IPS-15b (cell line): Measurements from ENCODE around the gene RAD17.
"Not testable (repeated sequence)": the region's sequence is repeated elsewhere in the genome, so short reads cannot be mapped to it uniquely, and the experiment has no call there.

Source experiments
- H3K27me3 ChIP-seq: one replicate; pipeline ENCODE4 v1.6.1; 2013; ENCODE audit warnings: low read length; ENCODE audit not compliant: control insufficient read depth, insufficient read depth
- H3K36me3 ChIP-seq: one replicate; pipeline ENCODE4 v1.6.1; 2013; ENCODE audit warnings: low read length; ENCODE audit not compliant: control insufficient read depth, insufficient read depth
- H3K4me1 ChIP-seq: one replicate; pipeline ENCODE4 v1.6.1; 2013; ENCODE audit warnings: mild to moderate bottlenecking, low read length; ENCODE audit not compliant: control insufficient read depth, insufficient read depth
- H3K4me3 ChIP-seq: one replicate; pipeline ENCODE4 v1.5.1; 2013; ENCODE audit warnings: low read depth, low read length
- H3K9ac ChIP-seq: one replicate; pipeline ENCODE4 v1.6.1; 2013; ENCODE audit warnings: low read depth, mild to moderate bottlenecking, low read length
- H3K9me3 ChIP-seq: one replicate; pipeline ENCODE4 v1.6.1; 2013; ENCODE audit warnings: mild to moderate bottlenecking, low read length; ENCODE audit not compliant: control insufficient read depth, insufficient read depth

The RAD17 gene

DNA sequence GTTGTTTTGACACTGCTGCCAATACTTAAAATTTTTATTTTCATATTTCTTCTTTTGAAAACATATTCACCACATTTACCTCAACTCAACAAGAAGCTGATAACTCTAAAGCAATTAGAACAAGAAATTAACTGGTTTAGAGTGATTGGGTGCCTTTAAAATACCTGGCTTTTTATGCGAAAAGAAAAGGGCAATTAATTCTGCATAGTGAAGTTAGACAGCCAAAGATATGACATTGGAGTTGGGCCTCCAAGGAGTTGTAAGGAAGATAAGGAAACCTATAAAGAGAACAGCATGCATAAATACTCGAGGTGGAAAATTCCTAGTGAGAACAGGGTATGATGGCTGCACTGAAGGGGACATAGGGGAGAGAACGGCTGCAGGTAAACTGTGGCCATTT is 9.9 kb upstream of the RAD17 start:
- H3K4me1 ChIP-seq: no peaks in the 10 kb centered on the region
- peaks cover 3% of the 10 kb centered on the region for H3K36me3 ChIP-seq
- no peaks in the 10 kb centered on the region for H3K27me3 ChIP-seq

DNA sequence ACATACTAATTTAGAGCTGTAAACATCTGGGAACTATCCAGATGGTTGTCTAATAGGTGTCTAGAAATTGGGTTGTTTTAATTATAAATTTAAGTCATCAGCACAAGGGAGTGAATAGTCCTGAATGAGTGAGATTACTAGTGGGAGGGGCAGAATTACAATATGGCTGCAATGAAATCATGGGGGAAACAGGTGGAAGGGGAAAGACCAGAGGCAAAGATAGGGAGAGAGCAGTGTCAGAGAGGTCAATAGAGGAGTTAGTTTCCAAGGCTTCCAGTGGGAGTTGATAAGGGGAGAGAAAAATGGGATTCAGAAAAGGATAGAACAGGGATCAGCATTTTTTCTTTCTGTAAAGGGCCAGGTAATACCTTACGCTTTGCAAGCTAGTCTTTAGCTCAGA is 9.2 kb upstream of the RAD17 start:
- H3K9ac ChIP-seq: no peak overlapping the region
- H3K4me3 ChIP-seq: no peak overlapping the region
- no peaks in the 10 kb centered on the region for H3K27me3 ChIP-seq
- H3K4me1 ChIP-seq: no peaks in the 10 kb centered on the region
- H3K9me3 ChIP-seq: no peaks in the 10 kb centered on the region
- H3K36me3 ChIP-seq: peaks cover 9% of the 10 kb centered on the region

More for the DNA sequence above, 9.9 kb upstream of the RAD17 start:
- H3K4me3 ChIP-seq: no peak overlapping the region
- no peaks in the 10 kb centered on the region for H3K9me3 ChIP-seq
- no peak overlapping the region for H3K9ac ChIP-seq

DNA sequence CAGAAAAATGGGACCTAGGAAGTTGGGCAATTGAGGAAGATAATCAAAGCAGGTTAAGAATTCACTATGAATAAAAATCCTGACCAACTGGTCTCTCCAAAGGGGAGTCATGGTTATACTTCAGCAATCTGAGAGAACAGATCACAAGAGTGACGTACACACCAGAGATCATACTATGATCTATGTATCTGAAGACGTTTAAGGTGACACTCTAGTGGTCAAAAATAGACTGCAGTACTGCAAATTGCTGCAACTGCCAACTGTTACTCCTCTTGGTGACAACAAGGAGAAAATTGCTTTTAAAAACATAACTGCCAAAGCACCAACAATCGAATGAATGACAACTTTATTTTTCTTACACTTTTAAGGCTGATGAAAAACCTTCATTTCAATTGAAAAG is 5.2 kb upstream of the RAD17 start:
- H3K27me3 ChIP-seq: no peaks in the 10 kb centered on the region
- H3K4me1 ChIP-seq: no peaks in the 10 kb centered on the region
- no peaks in the 10 kb centered on the region for H3K9me3 ChIP-seq
- H3K9ac ChIP-seq: no peak overlapping the region
- no peak overlapping the region for H3K4me3 ChIP-seq
- H3K36me3 ChIP-seq: peaks cover 12% of the 10 kb centered on the region

DNA sequence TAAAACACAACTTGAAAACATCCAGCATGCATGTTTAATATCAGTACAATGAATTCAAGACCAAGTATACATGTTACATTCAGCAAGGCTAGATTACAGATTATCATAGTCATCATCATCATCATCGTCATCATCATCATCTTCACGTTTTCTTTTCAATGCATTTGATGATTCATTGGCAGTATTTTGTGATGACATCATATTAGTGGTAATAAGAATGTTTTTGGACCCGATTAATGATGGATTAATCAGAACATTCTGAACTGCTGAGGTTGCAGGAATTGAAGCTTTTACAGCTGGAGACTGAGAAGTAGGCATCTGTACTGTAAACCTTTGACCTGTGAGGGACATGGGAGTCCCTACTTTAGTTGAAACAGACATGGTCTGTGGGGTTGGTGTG is 4.8 kb upstream of the RAD17 start:
- Histone ChIP-seq H3K9ac (no peak overlapping the region), H3K4me3 (no peak overlapping the region), H3K27me3 (no peaks in the 10 kb centered on the region), H3K4me1 (no peaks in the 10 kb centered on the region), H3K9me3 (no peaks in the 10 kb centered on the region), H3K36me3 (peaks cover 12% of the 10 kb centered on the region)

DNA sequence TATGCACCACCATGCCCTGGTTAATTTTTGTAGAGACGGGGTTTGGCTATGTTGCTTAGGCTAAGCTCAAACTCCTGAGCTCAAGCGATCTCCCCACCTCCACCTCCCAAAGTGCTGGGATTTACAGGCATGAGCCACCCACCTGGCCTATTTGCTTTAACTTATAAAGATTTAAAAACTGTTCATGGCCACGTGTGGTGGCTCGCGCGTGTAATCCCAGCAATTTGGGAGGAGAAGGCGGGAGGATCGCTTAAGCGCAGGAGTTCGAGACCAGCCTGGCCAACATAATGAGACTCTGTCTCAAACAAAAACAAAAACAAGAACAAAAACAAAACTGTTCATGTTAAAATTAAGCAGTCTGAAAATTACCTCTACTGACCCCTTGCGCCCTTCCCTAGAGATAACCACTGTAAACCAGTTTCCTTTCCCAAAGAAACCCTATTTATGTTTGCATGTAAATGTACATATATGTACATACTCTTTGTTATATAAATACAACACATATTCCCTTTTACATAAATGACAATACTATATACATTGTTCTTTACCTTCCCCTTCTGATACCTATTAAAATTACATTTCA is 1.8 kb upstream of the RAD17 start:
- Histone ChIP-seq H3K9me3 (no peaks in the 10 kb centered on the region), H3K36me3 (peaks cover 12% of the 10 kb centered on the region), H3K4me3 (peak overlapping the region; percentile 63), H3K9ac (peak overlapping the region; percentile 99), H3K4me1 (peaks cover 3% of the 10 kb centered on the region), H3K27me3 (no peaks in the 10 kb centered on the region)

DNA sequence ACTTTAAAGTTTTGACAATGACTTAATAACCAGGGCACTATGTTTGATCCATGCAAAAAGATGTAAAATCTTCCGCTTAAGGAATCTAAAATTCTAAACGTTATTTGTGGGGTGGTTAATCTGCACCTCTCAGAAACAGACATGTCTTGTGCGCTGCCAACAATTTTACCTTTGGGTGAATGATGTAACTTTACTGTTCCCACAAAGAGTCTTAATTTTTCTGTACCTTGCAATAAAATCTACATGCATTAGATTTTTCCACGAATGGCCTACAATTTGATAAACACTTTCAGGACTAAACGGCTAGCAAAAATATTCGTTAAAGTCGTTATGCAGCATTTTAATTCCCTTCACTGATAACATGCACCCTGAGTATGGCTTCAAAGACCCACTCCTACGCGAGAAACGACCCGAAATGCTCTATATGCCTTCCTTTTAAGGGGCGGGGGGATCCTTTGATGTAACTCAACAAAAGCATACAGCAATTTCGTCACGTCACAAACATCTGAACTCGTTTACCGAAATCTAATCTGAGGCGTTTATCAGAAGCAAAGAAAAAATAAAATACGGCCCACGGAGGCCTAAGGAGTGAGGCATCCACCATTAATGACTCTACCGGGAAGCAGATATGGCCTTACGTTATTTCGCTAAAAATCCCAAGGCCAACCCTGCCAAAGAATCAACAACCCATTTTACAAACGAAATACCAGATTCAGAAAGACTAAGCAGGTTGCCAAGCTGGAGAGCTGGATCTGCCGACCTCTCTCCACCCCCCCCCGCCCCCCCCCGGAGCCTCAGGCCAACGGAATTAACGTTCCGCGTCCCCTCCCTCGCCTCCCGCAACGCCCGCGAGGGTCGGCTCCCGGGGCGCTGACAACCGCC is 919 bp upstream of the RAD17 start:
- H3K4me1 ChIP-seq: peaks cover 3% of the 10 kb centered on the region
- peaks cover 9% of the 10 kb centered on the region for H3K36me3 ChIP-seq

DNA sequence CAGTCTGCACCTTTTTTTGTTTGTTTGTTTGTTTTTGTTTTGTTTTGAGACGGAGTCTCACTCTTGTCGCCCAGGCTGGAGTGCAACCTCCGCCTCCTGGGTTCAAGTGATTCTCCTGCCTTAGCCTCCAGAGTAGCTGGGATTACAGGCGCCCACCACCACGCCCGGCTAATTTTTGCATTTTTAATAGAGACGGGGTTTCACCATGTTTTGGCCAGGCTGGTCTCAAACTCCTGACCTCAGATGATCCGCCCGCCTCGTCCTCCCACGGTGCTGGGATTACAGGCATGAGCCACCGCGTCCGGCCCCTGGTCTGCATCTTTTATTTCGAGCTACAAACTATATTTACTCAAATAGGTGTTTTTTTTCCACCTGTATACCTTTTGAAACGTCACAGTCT is 717 bp downstream of the RAD17 start:
- Histone ChIP-seq H3K4me3 (peak overlapping the region; percentile 63), H3K9ac (peak overlapping the region; percentile 99)
- not testable (repeated sequence) for H3K4me1 ChIP-seq, H3K9me3 ChIP-seq, H3K27me3 ChIP-seq, H3K36me3 ChIP-seq

More for the DNA sequence above, 919 bp upstream of the RAD17 start:
- no peaks in the 10 kb centered on the region for H3K9me3 ChIP-seq
- peak overlapping the region; percentile 99 for H3K9ac ChIP-seq
- no peaks in the 10 kb centered on the region for H3K27me3 ChIP-seq
- peak overlapping the region; percentile 63 for H3K4me3 ChIP-seq

DNA sequence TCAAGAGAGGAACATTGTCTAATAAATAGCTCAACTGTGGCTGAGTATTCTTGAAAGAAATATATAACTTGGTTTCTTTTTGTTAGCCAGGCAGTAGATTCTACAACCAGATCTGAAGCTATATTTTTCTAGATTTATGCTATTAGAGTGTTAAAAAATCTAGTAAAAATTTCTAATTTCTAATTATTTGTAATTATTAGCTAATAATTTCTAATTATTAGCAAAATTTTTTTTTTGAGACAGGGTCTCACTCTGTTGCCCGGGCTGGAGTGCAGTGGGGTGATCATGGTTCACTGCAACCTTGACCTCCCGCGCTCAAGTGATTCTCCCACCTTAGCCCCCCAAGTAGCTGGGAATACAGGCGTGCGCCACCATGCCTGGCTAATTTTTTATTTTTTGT is 2.8 kb downstream of the RAD17 start:
- no peak overlapping the region for H3K9ac ChIP-seq

DNA sequence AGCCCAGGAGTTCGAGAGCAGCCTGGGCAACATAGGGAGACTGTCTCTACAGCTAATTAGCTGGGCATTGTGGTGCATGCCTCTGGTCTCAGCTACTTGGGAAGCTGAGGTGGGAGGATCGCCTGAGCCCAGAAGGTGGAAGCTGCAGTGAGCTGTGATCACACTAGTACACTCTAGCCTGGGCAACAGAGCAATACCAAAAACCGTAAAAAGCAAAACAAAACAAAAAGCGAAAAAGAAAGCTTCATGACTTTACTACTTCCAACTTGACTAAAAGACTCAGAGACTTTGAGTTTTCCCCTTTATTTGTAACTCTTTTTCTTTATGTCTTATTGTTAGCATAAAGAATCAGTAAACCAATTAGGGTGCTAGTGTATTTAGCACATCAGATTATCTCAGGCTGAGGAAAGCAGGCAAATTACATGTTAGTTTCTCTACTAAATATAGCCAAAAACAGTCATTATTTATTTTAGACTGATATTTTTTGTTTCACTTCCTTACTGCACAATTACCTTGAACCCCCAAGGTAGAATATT is 5.4 kb downstream of the RAD17 start:
- peaks cover 3% of the 10 kb centered on the region for H3K4me1 ChIP-seq
- H3K36me3 ChIP-seq: peaks cover 2% of the 10 kb centered on the region
- no peak overlapping the region for H3K4me3 ChIP-seq
- H3K9ac ChIP-seq: no peak overlapping the region
- H3K27me3 ChIP-seq: no peaks in the 10 kb centered on the region
- no peaks in the 10 kb centered on the region for H3K9me3 ChIP-seq

More for the DNA sequence above, 2.8 kb downstream of the RAD17 start:
- H3K4me1 ChIP-seq: peaks cover 3% of the 10 kb centered on the region
- no peak overlapping the region for H3K4me3 ChIP-seq
- no peaks in the 10 kb centered on the region for H3K27me3 ChIP-seq
- H3K9me3 ChIP-seq: no peaks in the 10 kb centered on the region
- peaks cover 2% of the 10 kb centered on the region for H3K36me3 ChIP-seq

DNA sequence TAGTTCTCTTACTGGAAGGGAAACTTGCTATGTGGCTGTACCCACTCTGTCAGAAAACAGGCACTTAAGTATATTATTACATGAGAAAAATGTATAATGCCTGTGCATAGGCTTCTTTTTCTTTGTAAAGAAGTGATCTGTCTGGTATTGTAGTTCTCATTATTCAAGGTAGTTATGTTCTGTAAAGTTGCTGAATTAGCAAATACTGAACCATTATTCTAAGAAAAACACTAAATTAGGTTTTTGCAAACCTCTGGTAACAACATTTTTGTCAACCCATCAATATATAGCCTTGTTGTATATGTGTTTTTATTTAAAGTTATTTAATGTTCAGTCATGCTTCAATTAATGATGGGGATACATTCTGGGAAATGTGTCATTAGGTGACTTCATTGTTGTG is 8.8 kb downstream of the RAD17 start:
- no peak overlapping the region for H3K4me3 ChIP-seq
- no peaks in the 10 kb centered on the region for H3K4me1 ChIP-seq
- peaks cover 4% of the 10 kb centered on the region for H3K36me3 ChIP-seq
- H3K27me3 ChIP-seq: no peaks in the 10 kb centered on the region
- no peaks in the 10 kb centered on the region for H3K9me3 ChIP-seq
- no peak overlapping the region for H3K9ac ChIP-seq

DNA sequence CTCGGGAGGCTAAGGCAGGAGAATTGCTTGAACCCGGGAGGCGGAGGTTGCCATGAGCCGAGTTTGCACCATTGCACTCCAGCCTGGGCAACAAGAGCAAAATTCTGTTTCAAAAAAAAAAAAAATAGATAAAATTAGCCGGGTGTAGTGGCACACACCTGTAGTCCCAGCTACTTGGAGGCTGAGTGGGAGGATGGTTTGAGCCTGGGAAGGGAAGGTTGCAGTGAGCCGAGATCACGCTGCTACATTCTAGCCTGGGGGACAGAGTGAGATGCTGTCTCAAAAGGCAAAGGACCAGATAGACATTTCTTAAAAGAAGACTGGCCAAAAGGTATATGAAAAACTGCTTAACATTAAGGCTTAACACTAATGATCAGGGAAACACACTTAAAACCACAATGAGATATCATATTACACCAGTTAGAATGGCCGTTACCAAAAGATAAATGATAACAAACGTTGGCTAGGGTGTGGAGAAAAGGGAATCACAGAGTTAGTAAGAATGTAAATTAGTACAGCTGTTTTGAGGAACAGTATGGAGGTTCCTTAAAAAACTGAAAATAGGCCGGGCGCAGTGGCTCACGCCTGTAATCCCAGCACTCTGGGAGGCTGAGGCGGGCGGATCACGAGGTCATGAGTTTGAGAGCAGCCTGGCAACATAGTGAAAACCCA is 35.2 kb downstream of the RAD17 start:
- no peak overlapping the region for H3K9ac ChIP-seq
- no peaks in the 10 kb centered on the region for H3K4me1 ChIP-seq
- H3K27me3 ChIP-seq: no peaks in the 10 kb centered on the region
- no peaks in the 10 kb centered on the region for H3K9me3 ChIP-seq
- H3K36me3 ChIP-seq: peaks cover 3% of the 10 kb centered on the region
- no peak overlapping the region for H3K4me3 ChIP-seq
